ENCODE measurements around the gene SOAT2. TPM values are rescaled to one million over a fixed set of nuclear protein-coding genes. Genes with fewer than 3 reads are reported as not detected.

Gene SOAT2
- polyA plus RNA-seq, 1 donor (not counting 4 experiments of a cell fraction or from before 2014, with no cell fraction given), result not detected

DNA sequence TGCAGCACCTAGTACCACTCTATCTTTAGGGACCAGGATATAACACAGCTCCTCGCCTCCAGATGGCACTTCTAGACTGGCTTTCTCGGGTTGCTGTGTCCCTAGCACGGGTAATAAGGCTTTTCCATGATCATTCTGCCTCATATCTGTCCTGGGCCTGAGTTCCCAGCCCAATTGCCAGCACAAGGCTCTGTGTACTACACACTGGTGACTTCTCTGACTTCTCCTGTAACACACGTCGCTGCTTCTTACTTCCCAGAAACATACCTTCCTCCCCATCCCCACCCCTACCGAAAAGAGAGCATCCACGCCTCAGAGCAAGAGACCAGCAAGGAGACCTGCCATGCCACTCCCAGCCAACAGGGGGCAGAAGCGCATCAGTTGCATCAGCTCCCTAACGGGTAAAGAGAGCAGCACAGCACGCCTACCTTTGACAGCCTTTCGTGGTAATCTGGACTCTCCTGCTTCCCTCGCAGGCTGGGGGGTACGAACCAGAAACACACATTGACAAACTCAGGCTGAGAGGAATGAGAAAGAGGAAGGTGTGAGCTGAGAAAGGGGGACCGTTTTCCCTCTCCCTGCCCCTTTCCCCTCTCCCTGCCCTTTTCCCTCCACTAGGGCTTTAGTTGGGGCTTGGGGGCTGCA, 56.0 kb downstream of the SOAT2 start:
- peak; percentile 50 for DNase-seq (ENCODE audit: low read depth, low spot score)
- no peaks in the 10 kb centered on the region for H3K9me3 ChIP-seq (ENCODE audit: control insufficient read depth, low read depth, low read length)
- no peak overlapping the region for H3K4me3 ChIP-seq (ENCODE audit: control insufficient read depth in 2 of 3, extremely low read depth in 1 of 3, insufficient read depth in 2 of 3, low read depth in 1 of 3, low read length in 3 of 3)
- no peak overlapping the region for H3K27ac ChIP-seq (ENCODE audit: control insufficient read depth, insufficient read depth, low read length)
- no peaks in the 10 kb centered on the region for H4K20me1 ChIP-seq (ENCODE audit: control insufficient read depth, extremely low read depth, insufficient read depth, low read length)
- TF ChIP-seq EZH2 (IDR thresholded peaks at IDR 0.05; ENCODE audit: low read length), result no peak
- TF ChIP-seq, protein P1, sequence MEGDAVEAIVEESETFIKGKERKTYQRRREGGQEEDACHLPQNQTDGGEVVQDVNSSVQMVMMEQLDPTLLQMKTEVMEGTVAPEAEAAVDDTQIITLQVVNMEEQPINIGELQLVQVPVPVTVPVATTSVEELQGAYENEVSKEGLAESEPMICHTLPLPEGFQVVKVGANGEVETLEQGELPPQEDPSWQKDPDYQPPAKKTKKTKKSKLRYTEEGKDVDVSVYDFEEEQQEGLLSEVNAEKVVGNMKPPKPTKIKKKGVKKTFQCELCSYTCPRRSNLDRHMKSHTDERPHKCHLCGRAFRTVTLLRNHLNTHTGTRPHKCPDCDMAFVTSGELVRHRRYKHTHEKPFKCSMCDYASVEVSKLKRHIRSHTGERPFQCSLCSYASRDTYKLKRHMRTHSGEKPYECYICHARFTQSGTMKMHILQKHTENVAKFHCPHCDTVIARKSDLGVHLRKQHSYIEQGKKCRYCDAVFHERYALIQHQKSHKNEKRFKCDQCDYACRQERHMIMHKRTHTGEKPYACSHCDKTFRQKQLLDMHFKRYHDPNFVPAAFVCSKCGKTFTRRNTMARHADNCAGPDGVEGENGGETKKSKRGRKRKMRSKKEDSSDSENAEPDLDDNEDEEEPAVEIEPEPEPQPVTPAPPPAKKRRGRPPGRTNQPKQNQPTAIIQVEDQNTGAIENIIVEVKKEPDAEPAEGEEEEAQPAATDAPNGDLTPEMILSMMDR (optimal IDR thresholded peaks at IDR 0.05 in 1 of 3, IDR thresholded peaks at IDR 0.05 in 1 of 3, conservative IDR thresholded peaks at IDR 0.05 in 1 of 3; ENCODE audit: extremely low read depth in 1 of 3, insufficient read depth in 2 of 3, low read length in 3 of 3), result peak; percentile 99 to 100 (median 100)
- no peak overlapping the region for H3K4me2 ChIP-seq (ENCODE audit: control insufficient read depth, extremely low read depth, insufficient read depth, low read depth, low read length)
- H3K9ac ChIP-seq (ENCODE audit: control insufficient read depth, extremely low read depth, insufficient read depth, low read length), result no peak overlapping the region
- dilution Hi-C loops (cut with MboI; ENCODE audit: extremely low pct_ligation_motif_present, low sequenced_read_pairs), result no loop called here
- no peaks in the 10 kb centered on the region for H3K79me2 ChIP-seq (ENCODE audit: control insufficient read depth, insufficient read depth, low read length)
- peak overlapping the region; percentile 4 for H2AFZ ChIP-seq (ENCODE audit: control insufficient read depth, low read length)
- H3K36me3 ChIP-seq (ENCODE audit: control insufficient read depth in 2 of 2, extremely low read depth in 1 of 2, insufficient read depth in 2 of 2, low read length in 2 of 2), result peaks cover 0 to 3% of the 10 kb centered on the region in 2 experiments
- H3K9me1 ChIP-seq (ENCODE audit: control insufficient read depth, extremely low read depth, insufficient read depth, low read length), result no peaks in the 10 kb centered on the region
- H3K4me1 ChIP-seq (ENCODE audit: control insufficient read depth, extremely low read depth, insufficient read depth, low read length), result no peaks in the 10 kb centered on the region
- FAIRE-seq, result peak; percentile 90
- H3K27me3 ChIP-seq (ENCODE audit: control insufficient read depth, extremely low read depth, insufficient read depth, low read length), result no peaks in the 10 kb centered on the region

GRCh38 chr12:53160000-53160399, 56.7 kb downstream of the SOAT2 start:
- Histone ChIP-seq H3K9ac (ENCODE audit: control insufficient read depth, extremely low read depth, insufficient read depth, low read length) (no peak overlapping the region), H3K4me2 (ENCODE audit: control insufficient read depth, extremely low read depth, insufficient read depth, low read depth, low read length) (no peak overlapping the region), H3K4me3 (ENCODE audit: control insufficient read depth in 2 of 3, extremely low read depth in 1 of 3, insufficient read depth in 2 of 3, low read depth in 1 of 3, low read length in 3 of 3) (no peak overlapping the region), H4K20me1 (ENCODE audit: control insufficient read depth, extremely low read depth, insufficient read depth, low read length) (no peaks in the 10 kb centered on the region), H3K9me3 (ENCODE audit: control insufficient read depth, low read depth, low read length) (no peaks in the 10 kb centered on the region), H3K4me1 (ENCODE audit: control insufficient read depth, extremely low read depth, insufficient read depth, low read length) (no peaks in the 10 kb centered on the region), H3K79me2 (ENCODE audit: control insufficient read depth, insufficient read depth, low read length) (no peaks in the 10 kb centered on the region), H2AFZ (ENCODE audit: control insufficient read depth, low read length) (no peak overlapping the region), H3K27me3 (ENCODE audit: control insufficient read depth, extremely low read depth, insufficient read depth, low read length) (no peaks in the 10 kb centered on the region), H3K9me1 (ENCODE audit: control insufficient read depth, extremely low read depth, insufficient read depth, low read length) (no peaks in the 10 kb centered on the region), H3K27ac (ENCODE audit: control insufficient read depth, insufficient read depth, low read length) (no peak overlapping the region), H3K36me3 (ENCODE audit: control insufficient read depth in 2 of 2, extremely low read depth in 1 of 2, insufficient read depth in 2 of 2, low read length in 2 of 2) (peaks cover 0 to 3% of the 10 kb centered on the region in 2 experiments)
- DNase-seq (ENCODE audit: low read depth, low spot score) (no peak), FAIRE-seq (no peak)
- TF ChIP-seq, protein P1 (optimal IDR thresholded peaks at IDR 0.05 in 1 of 3, IDR thresholded peaks at IDR 0.05 in 1 of 3, conservative IDR thresholded peaks at IDR 0.05 in 1 of 3; ENCODE audit: extremely low read depth in 1 of 3, insufficient read depth in 2 of 3, low read length in 3 of 3), result no peak
- no peak for TF ChIP-seq EZH2 (IDR thresholded peaks at IDR 0.05; ENCODE audit: low read length)
- dilution Hi-C loops (cut with MboI; ENCODE audit: extremely low pct_ligation_motif_present, low sequenced_read_pairs), result no loop called here

Measured in keratinocyte (primary cell).